A549 treated with CORT108297 at 1 μM for 4 hours (cell line): ENCODE measurements around the gene GAS2L3. TPM values are rescaled to one million over a fixed set of nuclear protein-coding genes. Genes with fewer than 3 reads are reported as not detected.

Source experiments
- total RNA-seq: library from RNA; stranded (reverse); fragments of 200-300 nt; extraction: Qiagen RNA extraction; gene quantifications from 5 replicates; pipeline ENCODE4 v1.2.3, GENCODE V29; 2022

Gene GAS2L3
- total RNA-seq: 5.7 to 9.2 TPM (median 8.5 TPM) in 5 replicates

GRCh38 chr12:100573292-100574186 is at the start of gene GAS2L3:
Gene GAS2L3, plus strand, starts transcription at chr12:100573684. Its CDS starts 21,221 bp downstream, at chr12:100594905.

Other genes with a start within 250 kb of the GAS2L3 start
- gene SLC17A8, start 216.6 kb upstream of the GAS2L3 start, total RNA-seq: 0.07 TPM in 1 of 5 replicates, not detected in the others
- 0.05 to 0.38 TPM (median 0.06 TPM) in 5 replicates for gene NR1H4, start 99.8 kb upstream of the GAS2L3 start, total RNA-seq
- 0.03 to 0.05 TPM in 2 of 5 replicates, not detected in the others for gene ANO4, start 221.1 kb downstream of the GAS2L3 start, total RNA-seq